OCI-LY7 (cell line): ENCODE data around the gene SPATA6.
"Not testable (repeated sequence)": the region's sequence is repeated elsewhere in the genome, so short reads cannot be mapped to it uniquely, and the experiment has no call there.

Experiments
- EZH2phosphoT487 ChIP-seq: fragments of 200-600 bp; sonication (generic); IDR thresholded peaks from 2 replicates; pipeline ENCODE4 v1.6.1; 2018; ENCODE audit warnings: low read depth, borderline replicate concordance, mild to moderate bottlenecking, mixed run types, antibody characterized with exemption, low read length, moderate library complexity, mixed read lengths
- TF ChIP-seq, protein P1 (sequence below): fragments of 200-600 bp; sonication (generic); conservative IDR thresholded peaks from 2 replicates; pipeline ENCODE4 v1.5.1; 2014; ENCODE audit warnings: mild to moderate bottlenecking, antibody characterized with exemption, low read length, moderate library complexity, mixed read lengths

DNA sequence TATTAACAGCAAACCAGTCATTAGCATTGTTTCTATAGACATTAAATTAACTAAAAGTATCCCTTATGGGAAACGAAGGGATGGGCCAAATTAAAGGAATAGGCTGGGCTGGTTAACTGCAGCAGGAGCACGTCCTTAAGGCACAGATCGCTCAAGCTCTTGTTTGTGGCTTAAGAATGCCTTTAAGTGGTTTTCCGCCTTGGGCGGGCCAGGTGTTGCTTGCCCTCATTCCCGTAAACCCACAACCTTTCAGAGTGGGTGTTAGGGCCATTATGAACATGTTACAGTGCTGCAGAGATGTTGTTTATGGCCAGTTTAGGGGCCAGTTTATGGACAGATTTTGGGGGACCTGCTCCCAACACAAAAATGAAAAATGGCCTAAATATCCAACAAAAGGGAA lies 47.9 kb upstream of the SPATA6 start:
- TF ChIP-seq, protein P1, sequence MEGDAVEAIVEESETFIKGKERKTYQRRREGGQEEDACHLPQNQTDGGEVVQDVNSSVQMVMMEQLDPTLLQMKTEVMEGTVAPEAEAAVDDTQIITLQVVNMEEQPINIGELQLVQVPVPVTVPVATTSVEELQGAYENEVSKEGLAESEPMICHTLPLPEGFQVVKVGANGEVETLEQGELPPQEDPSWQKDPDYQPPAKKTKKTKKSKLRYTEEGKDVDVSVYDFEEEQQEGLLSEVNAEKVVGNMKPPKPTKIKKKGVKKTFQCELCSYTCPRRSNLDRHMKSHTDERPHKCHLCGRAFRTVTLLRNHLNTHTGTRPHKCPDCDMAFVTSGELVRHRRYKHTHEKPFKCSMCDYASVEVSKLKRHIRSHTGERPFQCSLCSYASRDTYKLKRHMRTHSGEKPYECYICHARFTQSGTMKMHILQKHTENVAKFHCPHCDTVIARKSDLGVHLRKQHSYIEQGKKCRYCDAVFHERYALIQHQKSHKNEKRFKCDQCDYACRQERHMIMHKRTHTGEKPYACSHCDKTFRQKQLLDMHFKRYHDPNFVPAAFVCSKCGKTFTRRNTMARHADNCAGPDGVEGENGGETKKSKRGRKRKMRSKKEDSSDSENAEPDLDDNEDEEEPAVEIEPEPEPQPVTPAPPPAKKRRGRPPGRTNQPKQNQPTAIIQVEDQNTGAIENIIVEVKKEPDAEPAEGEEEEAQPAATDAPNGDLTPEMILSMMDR, result not testable (repeated sequence)
- TF ChIP-seq EZH2phosphoT487, result not testable (repeated sequence)
